Measurements from ENCODE around the gene NDUFAF2. TPM values are rescaled to one million over a fixed set of nuclear protein-coding genes. Genes with fewer than 3 reads are reported as not detected.
A peak's percentile ranks its signal among the peaks of the same experiment; 100 is the strongest.

The NDUFAF2 gene
- total RNA-seq, 1 donor from 2014 or later = 33.1 TPM

DNA sequence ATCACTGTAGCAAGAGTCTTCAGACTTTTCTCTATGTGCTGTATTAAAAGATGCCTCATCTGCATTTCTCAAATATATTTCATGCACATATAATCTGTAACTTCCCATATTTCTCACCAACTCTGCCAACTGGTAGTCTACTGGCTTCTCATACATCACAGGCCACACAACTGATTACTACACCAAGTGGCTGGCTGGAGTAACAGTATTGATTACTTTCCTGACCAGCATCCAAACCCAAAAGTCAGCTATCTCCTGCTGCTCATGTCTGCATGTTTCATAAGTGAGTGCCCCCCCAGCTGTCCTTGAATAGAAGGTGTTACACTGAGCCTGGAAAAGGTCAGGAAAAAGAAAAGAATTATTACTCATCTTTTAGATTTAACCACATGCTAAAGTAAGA lies 17.6 kb upstream of the NDUFAF2 start:
- DNase-seq (ENCODE audit: extremely low spot score in 2 of 2) = no peak
- Histone ChIP-seq H3K27me3 (no peaks in the 10 kb centered on the region), H3K27ac (no peak overlapping the region), H3K4me3 (no peak overlapping the region), H3K36me3 (peaks cover 0 to 19% of the 10 kb centered on the region in 2 donors), H3K9me3 (no peaks in the 10 kb centered on the region), H3K4me1 (no peaks in the 10 kb centered on the region)
- intact Hi-C loops (cut with DNase I) = no loop called here
- TF ChIP-seq POLR2A (IDR thresholded peaks at IDR 0.05) (no peak), POLR2AphosphoS5 (IDR thresholded peaks at IDR 0.05; ENCODE audit: insufficient read depth in 1 of 2, low read depth in 1 of 2) (no peak)
- TF ChIP-seq, protein P1, sequence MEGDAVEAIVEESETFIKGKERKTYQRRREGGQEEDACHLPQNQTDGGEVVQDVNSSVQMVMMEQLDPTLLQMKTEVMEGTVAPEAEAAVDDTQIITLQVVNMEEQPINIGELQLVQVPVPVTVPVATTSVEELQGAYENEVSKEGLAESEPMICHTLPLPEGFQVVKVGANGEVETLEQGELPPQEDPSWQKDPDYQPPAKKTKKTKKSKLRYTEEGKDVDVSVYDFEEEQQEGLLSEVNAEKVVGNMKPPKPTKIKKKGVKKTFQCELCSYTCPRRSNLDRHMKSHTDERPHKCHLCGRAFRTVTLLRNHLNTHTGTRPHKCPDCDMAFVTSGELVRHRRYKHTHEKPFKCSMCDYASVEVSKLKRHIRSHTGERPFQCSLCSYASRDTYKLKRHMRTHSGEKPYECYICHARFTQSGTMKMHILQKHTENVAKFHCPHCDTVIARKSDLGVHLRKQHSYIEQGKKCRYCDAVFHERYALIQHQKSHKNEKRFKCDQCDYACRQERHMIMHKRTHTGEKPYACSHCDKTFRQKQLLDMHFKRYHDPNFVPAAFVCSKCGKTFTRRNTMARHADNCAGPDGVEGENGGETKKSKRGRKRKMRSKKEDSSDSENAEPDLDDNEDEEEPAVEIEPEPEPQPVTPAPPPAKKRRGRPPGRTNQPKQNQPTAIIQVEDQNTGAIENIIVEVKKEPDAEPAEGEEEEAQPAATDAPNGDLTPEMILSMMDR (IDR thresholded peaks at IDR 0.05) = no peak

- Histone ChIP-seq H3K4me1 (no peaks in the 10 kb centered on the region), H3K4me3 (no peak overlapping the region), H3K27me3 (no peaks in the 10 kb centered on the region), H3K27ac (no peak overlapping the region), H3K9me3 (no peaks in the 10 kb centered on the region), H3K36me3 (peaks cover 0 to 19% of the 10 kb centered on the region in 2 donors)
- intact Hi-C loops (cut with DNase I) = no loop called here
- no peak for DNase-seq (ENCODE audit: extremely low spot score in 2 of 2)
- TF ChIP-seq, protein P1 (IDR thresholded peaks at IDR 0.05) = no peak
- TF ChIP-seq POLR2A (IDR thresholded peaks at IDR 0.05) (no peak), POLR2AphosphoS5 (IDR thresholded peaks at IDR 0.05; ENCODE audit: insufficient read depth in 1 of 2, low read depth in 1 of 2) (no peak)
Observed at GRCh38 chr5:60929024-60929423, 16.0 kb upstream of the NDUFAF2 start.

- Histone ChIP-seq H3K4me3 (no peak overlapping the region), H3K27ac (no peak overlapping the region), H3K27me3 (no peaks in the 10 kb centered on the region), H3K9me3 (no peaks in the 10 kb centered on the region), H3K36me3 (no peaks in the 10 kb centered on the region), H3K4me1 (peaks cover 29% of the 10 kb centered on the region)
- TF ChIP-seq, protein P1 (IDR thresholded peaks at IDR 0.05) = no peak
- TF ChIP-seq POLR2A (IDR thresholded peaks at IDR 0.05) (no peak), POLR2AphosphoS5 (IDR thresholded peaks at IDR 0.05; ENCODE audit: insufficient read depth in 1 of 2, low read depth in 1 of 2) (no peak)
- no peak for DNase-seq (ENCODE audit: extremely low spot score in 2 of 2)
- intact Hi-C loops (cut with DNase I) = no loop called here
Observed at GRCh38 chr5:60943624-60944023, 1.4 kb upstream of the NDUFAF2 start.

DNA sequence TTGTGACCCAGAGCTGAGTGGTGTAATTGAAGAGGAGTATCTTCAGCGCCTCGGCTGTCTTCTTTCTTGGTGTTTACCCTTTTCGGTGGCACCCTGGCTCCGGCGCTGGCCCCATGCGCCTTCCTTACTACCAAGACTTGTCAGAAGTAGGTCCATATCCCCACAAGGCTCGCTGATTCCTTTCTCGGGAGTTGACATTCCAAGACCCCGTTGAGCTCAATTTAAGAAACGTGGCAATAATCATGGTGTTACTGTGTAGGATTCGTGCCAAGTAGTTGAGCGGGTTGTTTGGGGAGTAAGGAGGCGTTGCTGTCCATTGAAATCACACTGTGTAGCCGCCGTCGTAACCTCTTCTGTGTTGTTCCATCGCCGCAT lies 795 bp downstream of the NDUFAF2 start:
- intact Hi-C loops (cut with DNase I) = no loop called here

GRCh38 chr5:60948738-60949137 lies 3.7 kb downstream of the NDUFAF2 start:
- Histone ChIP-seq H3K9me3 (no peaks in the 10 kb centered on the region), H3K27me3 (no peaks in the 10 kb centered on the region), H3K27ac (no peak overlapping the region), H3K36me3 (no peaks in the 10 kb centered on the region), H3K4me3 (no peak overlapping the region), H3K4me1 (peaks cover 23% of the 10 kb centered on the region)
- no peak for DNase-seq (ENCODE audit: extremely low spot score in 2 of 2)
- TF ChIP-seq POLR2AphosphoS5 (IDR thresholded peaks at IDR 0.05; ENCODE audit: insufficient read depth in 1 of 2, low read depth in 1 of 2) (no peak), POLR2A (IDR thresholded peaks at IDR 0.05) (no peak)
- TF ChIP-seq, protein P1 (IDR thresholded peaks at IDR 0.05) = no peak
- intact Hi-C loops (cut with DNase I) = no loop called here

More for the DNA sequence above, 795 bp downstream of the NDUFAF2 start:
- peaks cover 29% of the 10 kb centered on the region for H3K4me1 ChIP-seq
- no peaks in the 10 kb centered on the region for H3K9me3 ChIP-seq
- peak overlapping the region; percentile 58 to 74 for H3K4me3 ChIP-seq
- H3K27me3 ChIP-seq = no peaks in the 10 kb centered on the region
- peak overlapping the region; percentile 87 for H3K27ac ChIP-seq
- no peak for TF ChIP-seq POLR2AphosphoS5 (IDR thresholded peaks at IDR 0.05; ENCODE audit: insufficient read depth in 1 of 2, low read depth in 1 of 2)
- H3K36me3 ChIP-seq = no peaks in the 10 kb centered on the region
- DNase-seq (ENCODE audit: extremely low spot score in 2 of 2) = peak in 1 of 2 donors; percentile 89
